22Rv1 (cell line): ENCODE measurements around the gene ADCK1.

Experiments used
- H3K27ac ChIP-seq: fragments of 450-650 bp; 2 replicates; pipeline ENCODE4 v1.5.1; 2017
- CTCF ChIP-seq: fragments of 450-650 bp; IDR thresholded peaks from 2 replicates; pipeline ENCODE4 v1.5.1; 2017; ENCODE audit warnings: mild to moderate bottlenecking
- ZFX ChIP-seq: fragments of 450-650 bp; IDR thresholded peaks from 2 replicates; pipeline ENCODE4 v1.6.1; 2017; ENCODE audit warnings: antibody characterized with exemption, borderline replicate concordance

ADCK1 gene

GRCh38 chr14:77859934-77860570 lies 60.1 kb downstream of the ADCK1 start:
- no peak overlapping the region for H3K27ac ChIP-seq
- TF ChIP-seq CTCF (no peak), ZFX (no peak)

GRCh38 chr14:77861201-77861600 lies 61.3 kb downstream of the ADCK1 start:
- no peak for TF ChIP-seq ZFX
- no peak for TF ChIP-seq CTCF
- H3K27ac ChIP-seq: no peak overlapping the region

GRCh38 chr14:77862154-77862786 lies 62.4 kb downstream of the ADCK1 start:
- TF ChIP-seq CTCF (peak; percentile 97), ZFX (no peak)
- no peak overlapping the region for H3K27ac ChIP-seq

- no peak overlapping the region for H3K27ac ChIP-seq
- TF ChIP-seq CTCF: no peak
- TF ChIP-seq ZFX: no peak
Measured at GRCh38 chr14:77864085-77864484, 64.2 kb downstream of the ADCK1 start.

- H3K27ac ChIP-seq: no peak overlapping the region
Measured at GRCh38 chr14:77864580-77864979, 64.7 kb downstream of the ADCK1 start.

DNA sequence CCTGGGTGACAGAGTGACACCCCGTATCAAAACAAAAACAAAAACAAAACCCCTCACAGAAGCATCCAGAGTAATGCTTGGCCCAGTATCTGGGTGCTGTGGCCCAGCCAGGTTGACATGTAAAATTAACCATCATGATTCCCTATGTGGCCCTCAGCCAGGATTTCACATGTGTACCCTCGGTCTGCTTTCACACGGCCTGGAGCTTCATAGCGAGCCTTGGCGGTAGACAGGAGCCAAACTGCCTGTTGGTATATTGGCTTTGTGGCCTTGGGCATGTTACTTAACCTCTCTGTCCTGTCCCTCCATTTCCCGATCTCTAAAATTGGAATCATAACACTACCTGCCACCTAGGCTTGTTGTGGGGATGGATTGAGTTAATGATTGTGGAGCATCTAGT lies 65.5 kb downstream of the ADCK1 start:
- H3K27ac ChIP-seq: no peak overlapping the region
- TF ChIP-seq CTCF (no peak), ZFX (no peak)

More at GRCh38 chr14:77864580-77864979, 64.7 kb downstream of the ADCK1 start:
- no peak for TF ChIP-seq ZFX
- no peak for TF ChIP-seq CTCF

- no peak overlapping the region for H3K27ac ChIP-seq
- TF ChIP-seq CTCF: no peak
- TF ChIP-seq ZFX: no peak
Measured at GRCh38 chr14:77866932-77867331, 67.0 kb downstream of the ADCK1 start.
